ENCODE measurements around the gene PTGDR.

Gene PTGDR

DNA sequence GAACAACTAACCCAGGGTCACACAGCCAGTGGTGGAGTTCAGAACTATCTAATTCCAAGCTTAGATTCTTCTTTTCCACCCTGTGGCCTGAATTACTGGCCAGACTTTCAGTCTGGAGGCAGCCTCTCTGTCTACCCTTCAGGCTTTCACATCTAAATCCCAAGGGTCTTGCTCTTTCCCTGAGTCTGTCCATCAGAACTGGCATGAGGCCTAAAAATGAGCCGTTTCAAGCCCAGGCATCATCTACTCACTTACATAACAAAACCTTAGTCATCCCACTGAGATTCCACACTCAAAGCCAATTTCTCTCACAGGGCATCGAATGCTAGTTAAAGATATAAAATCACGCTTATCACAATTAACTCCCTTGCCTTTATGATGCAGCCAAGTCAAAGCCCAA, 1.3 kb upstream of the PTGDR start:
- no peak for DNase-seq

DNA sequence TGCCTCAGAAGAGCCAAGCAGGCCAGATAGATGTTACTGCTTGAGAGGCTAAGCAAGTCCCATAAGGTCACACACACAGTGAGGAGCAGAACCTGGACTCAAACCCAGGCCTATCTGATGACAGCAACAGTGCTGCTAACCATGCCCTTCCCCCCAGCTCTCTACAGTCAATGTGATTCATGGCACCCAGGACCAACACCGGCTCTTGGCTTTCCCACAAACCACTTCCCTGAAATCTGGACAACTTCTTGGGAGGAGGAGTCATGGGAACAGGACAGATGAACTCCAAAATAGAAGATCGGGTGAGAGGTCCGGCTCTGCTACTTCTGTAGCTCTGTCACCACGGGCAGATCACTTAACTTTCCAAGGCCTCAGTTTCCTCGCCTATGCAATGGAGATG, 716 bp upstream of the PTGDR start:
- DNase-seq = no peak

DNA sequence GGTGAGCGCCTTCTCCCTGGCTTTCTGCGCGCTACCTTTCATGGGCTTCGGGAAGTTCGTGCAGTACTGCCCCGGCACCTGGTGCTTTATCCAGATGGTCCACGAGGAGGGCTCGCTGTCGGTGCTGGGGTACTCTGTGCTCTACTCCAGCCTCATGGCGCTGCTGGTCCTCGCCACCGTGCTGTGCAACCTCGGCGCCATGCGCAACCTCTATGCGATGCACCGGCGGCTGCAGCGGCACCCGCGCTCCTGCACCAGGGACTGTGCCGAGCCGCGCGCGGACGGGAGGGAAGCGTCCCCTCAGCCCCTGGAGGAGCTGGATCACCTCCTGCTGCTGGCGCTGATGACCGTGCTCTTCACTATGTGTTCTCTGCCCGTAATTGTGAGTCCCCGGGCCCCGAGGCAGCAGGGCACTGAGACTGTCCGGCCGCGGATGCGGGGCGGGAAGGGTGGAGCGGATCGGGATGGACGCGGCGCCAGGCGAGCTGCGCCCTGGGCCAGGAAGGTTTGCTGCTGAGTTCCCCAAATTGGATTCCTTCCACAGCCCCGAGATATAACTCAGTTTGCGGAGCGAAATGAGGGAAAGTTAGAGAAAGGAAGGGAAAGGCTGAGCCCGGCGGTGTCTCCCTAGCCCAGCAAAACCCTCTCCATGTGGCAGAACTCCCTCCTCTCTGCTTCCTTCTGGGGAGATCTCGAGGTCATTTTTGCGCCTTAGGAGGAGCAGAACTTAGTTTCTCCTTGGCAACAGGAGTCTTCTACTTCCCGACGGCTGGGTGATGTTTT, 972 bp downstream of the PTGDR start:
- peak; percentile 44 for DNase-seq

DNA sequence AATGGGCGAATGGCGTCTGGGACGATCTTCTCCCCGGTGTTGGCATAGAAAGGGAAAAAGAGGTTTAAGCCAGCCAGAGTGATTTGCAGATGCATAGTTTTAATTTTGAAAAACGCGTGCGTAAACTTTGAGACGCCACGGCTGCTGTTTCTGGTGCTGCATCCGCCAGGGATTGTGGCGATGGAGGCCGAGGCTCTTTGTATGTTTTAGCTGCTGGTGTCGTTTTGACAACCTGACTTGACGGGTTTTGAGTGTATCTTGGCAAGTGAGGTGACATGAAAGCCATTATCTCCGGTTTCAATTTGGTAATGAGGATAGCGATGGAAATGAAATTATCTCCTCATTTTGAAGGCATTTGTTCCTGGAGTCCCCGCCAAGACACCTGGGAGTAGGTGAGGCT, 1.6 kb downstream of the PTGDR start:
- DNase-seq = no peak

DNA sequence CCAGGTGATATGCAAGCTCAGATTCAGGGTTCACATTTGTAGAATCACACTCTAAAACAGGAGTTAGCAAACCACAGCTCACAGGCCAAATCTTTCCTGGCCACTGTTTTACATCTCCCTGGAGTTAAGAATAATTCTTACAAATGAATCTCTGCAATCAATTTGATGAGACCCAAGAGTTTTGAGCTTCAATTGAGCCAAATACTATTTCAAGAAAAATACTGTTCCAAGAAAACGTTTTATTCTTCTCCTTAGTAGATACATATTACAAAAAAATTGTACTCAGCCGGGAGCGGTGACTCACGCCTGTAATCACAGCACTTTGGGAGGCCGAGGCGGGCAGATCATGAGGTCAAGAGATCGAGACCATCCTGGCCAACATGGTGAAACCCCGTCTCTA, 2.5 kb downstream of the PTGDR start:
- DNase-seq = no peak

DNA sequence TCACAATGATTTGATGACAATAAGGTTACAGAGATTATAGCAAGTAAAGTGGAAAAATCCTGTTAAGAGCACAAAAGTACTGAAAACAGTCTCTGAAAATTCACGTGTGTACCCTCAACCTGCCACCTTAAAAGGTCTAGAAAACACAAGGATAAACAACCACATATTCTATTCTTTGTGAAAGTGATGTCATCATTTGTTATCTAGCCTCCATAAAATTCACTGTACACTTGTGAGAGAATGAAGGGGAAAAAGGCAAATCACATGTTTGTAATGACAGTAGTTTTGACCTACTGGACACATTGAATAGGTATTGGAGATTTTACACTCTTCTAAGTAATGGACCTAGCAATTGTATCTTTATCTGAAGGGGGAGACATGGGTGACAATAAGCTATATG, 4.0 kb downstream of the PTGDR start:
- no peak for DNase-seq

DNA sequence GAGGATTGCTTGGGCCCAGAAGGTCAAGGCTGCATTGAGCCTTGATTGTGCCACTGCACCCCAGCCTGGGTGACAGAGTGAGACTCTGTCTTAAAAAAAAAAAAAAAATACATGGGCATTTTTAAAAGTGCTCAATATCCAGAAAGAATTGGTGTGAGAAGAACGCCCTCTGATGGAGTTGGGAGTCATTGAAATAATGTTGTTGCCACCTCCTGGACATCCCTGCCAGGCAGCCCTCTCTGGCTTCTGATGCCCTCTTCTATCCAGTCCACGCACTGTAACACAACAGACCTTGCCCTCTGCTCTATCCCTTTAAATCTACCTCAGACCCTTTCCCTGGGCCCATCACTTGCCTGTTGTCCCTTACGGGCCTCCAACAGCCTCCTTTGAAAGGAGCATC, 4.9 kb downstream of the PTGDR start:
- peak; percentile 6 for DNase-seq

DNA sequence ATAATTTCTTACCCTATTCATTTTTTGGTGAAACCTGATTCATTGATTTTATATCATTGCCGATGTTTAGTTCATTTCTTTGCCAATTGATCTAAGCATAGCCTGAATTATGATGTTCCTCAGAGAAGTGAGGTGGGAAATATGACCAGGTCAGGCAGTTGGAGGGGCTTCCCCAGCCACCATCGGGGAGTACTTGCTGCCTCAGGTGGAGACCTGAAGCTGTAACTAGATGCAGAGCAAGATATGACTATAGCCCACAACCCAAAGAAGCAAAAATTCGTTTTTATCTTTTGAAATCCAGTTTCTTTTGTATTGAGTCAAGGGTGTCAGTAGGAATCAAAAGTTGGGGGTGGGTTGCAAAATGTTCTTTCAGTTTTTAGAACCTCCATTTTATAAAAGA, 7.9 kb downstream of the PTGDR start:
- DNase-seq = no peak

DNA sequence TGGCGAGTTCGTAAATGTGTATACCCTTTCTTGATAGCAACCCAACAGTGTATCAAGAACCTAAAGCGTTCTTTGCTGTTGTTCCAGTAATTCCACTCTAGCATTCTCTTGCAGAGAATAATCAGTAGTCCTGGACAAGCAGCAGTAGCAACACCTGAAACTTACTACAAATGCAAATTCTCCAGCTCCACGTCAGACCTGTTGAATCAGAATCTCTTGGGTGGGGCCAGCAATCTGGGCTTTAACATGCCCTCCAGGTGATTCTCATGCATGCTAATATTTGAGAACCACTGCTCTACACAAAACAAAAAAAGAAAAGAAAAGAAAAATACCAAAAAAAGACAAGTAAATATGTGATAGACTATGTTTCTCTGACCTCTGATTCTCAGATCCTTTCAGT, 10.1 kb downstream of the PTGDR start:
- DNase-seq = no peak

DNA sequence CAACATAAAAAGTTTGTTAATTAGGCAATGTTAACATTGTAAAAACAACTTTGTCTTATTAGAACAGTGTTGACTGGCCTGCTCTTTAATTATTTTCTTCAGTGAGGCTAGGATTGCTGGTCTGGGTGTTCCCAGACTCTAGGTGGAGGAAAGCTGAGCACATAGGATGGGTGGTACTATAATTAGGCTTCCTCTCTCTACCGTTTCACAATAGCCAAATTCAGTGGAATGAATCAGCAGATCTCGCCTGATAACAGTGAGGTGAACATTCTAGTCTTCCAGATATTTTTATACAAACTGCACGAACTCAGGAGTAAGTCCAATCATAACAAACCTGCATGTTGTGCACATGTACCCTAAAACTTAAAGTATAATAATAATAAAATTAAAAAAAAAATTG, 11.9 kb downstream of the PTGDR start:
- DNase-seq = no peak

DNA sequence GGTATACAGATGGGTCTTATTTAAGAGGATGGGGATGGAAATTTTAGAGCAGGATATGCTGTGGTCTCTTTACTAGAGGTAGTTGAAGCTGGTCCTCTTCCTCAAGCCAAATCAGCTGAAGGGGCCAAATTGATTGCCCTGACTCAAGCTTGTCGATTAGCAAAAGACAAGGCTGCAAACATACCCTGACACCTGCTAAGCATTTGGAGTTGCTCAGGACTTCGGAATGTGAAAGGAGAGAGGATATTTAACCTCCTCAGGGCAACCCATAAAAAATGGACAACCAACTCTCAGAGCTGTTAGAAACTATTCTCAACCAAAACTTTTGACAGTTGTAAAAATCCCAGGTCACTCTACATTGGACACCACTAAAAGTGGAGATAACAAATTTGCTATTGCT, 15.6 kb downstream of the PTGDR start:
- DNase-seq = no peak

DNA sequence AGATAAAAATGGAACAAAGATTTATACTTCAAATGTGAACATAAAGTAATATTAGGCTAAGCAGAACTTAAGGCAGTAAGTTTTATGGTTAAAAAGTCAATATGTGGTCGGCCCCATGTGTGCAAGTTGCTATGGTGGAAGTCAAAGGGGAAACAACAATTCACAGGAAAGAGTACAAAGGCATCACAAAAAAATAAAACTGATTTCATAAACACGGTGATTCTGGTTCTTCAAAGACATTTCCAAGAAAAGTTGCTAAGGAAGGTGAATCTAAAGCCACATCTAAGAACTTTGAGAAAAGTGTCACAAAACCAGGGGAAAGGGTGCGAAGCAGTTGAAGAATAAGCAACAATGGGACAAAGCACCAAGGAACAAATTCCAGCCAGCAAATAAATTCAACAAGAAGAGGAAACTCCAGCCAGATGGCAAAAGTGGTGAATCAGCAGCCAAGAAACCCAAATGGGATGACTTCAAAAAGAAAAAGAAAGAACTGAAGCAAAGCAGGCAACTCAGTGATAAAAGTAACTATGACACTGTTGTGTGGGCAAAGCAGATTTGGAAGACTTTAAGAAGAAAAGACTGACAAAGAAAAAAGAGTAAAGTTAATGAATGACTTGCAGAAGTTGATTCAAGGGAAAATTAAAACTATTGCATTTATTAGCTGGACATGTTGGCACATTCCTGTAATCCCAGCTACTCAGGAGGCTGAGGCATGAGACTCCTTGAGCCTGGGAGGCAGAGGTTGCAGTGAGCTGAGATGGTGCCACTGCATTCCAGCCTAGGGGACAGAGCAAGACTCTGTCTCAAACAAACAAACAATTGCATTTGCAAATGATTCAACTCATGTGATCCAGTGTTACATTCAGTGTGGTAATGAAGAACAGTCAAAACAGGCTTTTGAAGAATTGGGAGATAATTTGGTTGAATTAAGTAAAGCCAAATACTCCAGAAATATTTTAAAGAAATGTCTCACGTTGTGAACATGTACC, 19.5 kb downstream of the PTGDR start:
- DNase-seq = no peak

DNA sequence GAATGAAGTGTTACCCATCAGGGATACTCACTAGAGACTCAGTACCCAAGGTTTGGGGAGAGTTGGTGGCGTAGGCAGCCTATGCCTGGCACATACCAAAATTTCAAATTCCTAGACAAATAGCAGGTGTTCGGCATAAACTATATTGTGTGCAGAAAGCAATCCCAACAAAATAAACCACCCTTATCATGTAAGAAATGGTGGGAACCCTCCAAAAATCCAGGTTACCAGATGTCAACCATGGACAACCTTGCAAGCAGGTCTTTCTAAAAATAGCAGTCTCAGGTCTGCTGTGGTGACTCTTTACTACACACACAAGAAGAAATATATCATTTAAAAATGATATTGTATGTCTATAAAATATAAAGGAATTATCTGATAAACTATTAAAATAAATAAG, 28.9 kb downstream of the PTGDR start:
- no peak for DNase-seq

DNA sequence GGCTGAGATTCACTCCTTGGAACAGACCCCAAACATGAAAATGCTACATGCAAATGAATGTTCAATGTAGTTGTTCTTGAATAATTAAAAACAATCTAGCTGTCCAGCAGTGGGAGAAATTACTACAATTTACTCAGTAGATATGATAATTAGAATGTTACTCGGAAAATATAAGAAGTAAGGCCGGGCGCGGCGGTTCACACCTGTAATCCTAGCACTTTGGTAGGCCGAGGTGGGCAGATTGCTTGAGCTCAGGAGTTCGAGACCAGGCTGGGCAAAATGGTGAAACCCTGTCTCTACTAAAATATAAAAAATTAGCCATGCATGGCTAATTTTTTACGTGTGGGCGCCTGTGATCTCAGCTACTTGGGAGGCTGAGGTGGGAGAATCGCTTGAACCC, 31.3 kb downstream of the PTGDR start:
- no peak for DNase-seq

DNA sequence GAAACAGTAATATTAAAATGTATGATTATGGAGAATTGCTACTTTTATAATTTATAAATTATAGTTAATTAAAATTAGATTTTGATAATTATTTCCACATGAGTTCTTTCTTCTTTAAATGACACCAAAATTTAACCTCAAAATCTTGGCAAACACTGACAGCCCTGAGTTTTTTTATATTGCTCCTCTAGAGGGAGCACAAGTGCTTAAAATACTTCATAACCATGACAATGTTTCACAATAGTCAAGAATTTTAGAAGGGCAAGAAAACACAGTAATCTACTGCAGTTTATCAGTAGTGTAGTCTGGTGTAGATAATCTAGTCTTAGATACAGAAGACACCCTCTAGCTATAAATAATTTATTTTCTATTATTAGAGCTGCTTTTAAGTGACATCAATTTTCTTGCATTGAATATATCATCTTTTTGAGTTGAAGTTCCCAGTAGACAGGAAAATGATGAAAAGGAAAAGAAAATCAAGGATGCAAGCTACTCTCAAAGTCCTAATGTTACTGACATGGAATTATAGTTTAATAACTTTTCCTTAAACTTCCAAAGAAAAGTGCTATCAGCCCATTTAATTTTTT, 32.3 kb downstream of the PTGDR start:
- no peak for DNase-seq

DNA sequence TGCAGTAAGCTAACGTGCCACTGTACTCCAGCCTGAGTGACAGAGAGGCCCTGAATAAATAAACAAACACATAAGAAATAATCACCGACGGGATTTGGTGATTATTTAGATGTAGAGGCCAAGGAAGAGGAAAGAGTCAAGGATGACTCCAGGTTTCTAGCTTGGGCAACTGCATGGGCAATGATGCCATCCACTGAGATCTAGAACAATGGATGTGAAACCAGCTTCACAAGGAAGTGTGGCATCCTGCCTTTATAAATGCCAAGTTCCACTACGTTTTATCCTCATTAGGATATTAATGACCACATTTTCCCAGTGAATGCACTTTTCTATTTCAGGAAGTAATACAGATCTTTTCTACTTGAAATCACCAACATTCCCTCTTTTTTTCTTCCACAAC, 35.7 kb downstream of the PTGDR start:
- no peak for DNase-seq

DNA sequence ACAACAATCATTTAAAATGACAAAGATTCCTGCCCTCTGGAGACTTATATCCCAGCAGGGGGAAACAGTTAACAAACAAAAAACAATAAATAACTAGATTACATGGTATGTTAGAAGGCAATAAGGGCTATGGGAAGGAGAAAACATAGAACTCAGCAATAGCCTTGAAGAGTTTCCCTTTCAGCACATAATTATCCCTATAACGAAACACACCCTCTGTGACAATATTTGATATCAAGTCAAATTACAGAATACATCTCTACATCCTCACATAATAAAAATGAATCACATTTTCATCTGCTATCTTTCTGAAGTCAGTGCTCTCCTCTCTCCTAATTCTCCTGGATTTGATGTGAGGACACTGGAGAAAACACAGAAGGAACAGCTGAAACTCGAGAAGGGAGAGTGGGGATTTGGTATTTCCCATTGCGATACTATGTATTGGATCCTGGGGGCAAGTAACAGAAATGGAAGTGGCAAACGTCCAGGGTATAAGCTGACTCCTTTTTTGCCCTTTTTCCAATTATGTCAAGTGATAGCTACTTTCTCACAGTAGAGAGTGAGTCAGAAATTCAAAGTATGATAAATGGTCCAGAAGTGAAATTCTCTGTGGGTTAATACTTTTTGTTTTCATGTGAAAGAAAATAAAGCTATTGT, 36.9 kb downstream of the PTGDR start:
- DNase-seq = no peak

DNA sequence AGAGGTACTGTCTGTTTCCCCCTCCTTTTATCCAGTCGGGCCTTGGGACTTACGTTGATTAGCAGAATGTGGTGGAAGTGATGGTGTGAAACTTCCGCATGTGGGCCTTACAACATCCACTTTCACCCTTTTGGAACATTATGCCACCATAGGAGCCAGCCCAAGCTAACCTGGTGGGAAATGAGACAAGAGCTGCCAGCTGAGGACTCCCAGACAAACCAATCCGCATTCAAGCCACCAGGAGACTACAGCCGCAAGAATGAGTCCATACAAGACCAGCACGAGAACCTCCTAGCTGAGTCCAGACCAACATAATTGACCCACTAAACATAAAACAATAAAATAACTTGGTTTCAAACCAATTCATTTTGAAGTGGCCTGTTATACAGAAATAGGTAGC, 37.5 kb downstream of the PTGDR start:
- no peak for DNase-seq

DNA sequence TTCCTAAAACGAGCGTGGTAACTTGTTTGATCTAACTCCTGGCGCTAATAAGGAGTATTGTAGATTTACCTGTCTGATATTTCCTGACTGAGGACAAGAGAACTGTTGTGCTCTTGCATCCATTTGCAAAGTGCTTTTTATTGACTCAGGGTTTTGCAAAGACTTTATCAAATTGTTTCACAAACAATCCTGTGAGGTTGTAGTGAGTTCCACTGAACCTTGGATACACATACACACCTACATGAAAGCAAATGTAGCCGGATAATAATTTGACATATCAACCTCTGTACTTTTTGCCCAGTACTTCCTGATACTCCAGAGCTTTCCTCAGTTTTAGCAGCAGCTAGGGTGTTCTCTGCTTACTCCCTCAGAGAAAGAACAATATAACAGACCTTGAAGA, 39.9 kb downstream of the PTGDR start:
- no peak for DNase-seq

DNA sequence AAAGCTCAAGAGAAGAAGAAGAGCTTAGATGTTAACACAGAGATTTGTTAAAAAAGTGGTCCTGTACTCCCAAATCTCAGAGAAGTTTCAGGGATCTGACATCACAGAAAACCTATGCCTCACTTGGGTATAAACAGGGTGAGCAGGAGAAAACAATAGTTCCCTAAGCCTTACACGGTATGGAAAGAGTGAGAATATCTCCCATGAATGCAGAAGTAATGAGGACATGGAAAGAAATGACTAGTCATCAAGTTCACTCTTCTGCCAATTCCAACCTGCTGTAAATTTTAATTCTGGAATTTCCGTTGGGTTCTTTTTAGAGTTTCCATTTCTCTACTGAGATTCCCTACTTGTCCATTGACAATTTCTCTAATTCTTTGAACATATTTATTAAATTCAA, 40.4 kb downstream of the PTGDR start:
- DNase-seq = no peak

DNA sequence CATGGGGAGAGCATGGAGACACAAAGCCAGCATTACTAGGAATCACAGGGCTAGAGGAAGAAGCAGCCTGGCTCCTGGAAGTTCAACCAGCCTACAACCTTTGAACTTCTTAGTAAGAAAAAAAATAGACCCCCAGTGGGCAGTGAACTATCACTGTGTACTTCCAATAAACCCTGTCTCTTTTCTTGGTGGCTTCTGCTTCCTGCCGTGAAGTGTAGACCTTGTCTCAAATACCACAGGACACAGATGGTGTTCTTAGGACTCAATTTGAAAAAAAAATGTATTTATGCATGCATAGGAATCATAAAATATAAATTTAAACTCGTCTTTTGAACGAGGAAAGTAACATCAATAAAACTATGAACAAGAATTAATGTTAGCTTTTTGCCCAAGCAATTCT, 43.0 kb downstream of the PTGDR start:
- DNase-seq = no peak

DNA sequence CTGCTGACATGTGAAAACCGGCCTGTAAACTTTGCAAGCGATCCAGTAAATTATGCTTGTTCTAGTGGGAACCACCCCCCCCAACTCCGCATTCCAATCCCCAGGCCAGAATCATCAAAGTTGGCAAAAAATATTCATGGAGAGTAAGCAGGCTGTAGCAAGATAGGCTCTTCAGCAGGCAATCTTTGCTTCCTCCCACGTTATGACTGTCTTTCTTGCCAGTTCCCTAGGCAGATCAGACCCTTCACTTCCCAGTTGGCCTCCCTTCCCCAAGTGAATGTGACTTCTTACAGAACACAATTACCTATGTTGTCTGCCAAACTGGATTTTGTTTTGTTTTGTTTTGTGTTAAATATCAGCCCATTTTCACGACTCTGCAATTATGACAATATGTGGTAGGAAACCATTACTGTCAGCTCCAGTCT, 45.4 kb downstream of the PTGDR start:
- DNase-seq = no peak

DNA sequence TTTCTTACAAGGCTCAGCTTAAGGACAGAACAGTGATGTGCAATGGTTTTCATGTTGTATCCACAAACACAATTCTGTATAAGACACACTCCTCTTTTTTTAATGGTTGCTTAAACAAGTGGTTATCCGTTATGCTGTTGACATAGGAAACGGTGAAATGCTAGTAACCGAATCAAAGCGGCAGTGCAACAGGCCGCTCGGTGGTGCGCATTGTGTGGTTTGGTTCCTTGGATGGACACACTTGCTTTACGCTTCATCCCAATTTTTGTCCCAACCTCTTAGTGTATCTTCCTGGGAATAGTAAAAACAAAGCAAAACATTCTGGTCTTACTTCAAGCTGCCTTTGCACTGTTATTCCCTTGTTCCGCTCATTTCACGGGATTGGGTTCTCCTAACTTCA, 46.0 kb downstream of the PTGDR start:
- no peak for DNase-seq

Data from activated naive CD4-positive, alpha-beta T cell treated with Interleukin-2 at 50 U/mL for 16 hours (primary cell).